DMS79 (cell line): ENCODE results near the gene TRIAP1.
"Not testable (repeated sequence)": the region's sequence is repeated elsewhere in the genome, so short reads cannot be mapped to it uniquely, and the experiment has no call there.

Experiments
- DNase-seq: peaks from one replicate; lab custom pipeline; 2025; lab: John Stamatoyannopoulos, UW

The TRIAP1 gene

DNA sequence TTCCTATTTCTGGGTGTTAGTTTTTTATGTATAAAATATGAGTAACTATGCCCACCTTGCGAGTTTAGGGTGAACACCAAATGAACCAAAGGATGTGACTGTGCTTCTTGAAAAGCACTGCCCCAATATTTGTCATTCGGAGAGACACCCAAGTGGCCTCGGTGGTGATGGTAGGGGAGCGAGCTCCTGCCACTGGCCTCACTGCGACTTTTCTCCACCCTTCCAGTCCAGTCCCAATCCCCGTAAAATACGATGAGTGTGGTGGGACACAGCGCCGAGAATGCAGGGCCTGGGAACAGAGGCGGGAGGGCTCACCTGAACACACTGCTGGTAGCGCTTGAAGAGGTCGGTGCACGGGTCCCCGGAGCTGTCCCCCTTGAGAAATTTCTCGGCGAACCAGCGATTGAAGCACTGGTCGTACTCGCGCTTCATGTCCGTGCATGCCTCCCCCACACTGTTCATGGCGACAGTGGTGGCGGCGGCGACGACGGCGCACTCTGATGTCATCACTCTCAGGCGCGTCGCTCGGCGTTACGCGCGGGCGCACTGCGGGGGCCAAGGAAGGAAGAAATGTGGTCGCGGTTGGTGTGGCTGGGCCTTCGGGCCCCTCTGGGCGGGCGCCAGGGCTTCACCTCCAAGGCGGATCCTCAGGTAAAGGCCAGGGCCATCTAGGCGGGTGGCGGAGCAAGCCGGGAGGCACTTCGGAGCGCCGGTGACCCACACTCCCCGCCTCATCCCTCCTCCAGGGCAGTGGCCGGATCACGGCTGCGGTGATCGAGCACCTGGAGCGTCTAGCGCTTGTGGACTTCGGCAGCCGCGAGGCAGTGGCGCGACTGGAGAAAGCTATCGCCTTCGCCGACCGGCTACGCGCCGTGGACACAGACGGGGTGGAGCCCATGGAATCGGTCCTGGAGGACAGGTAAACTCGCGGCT lies at the start of gene TRIAP1, which contains the start of gene GATC:
TRIAP1 (minus strand) TSS at position 474 of the 933 bp plus-strand sequence; CDS start at position 462, 12 bp downstream.
GATC (plus strand) TSS at position 534 of the 933 bp plus-strand sequence; CDS start at position 571, 37 bp downstream.
- peak; percentile 64 for DNase-seq

- no peak for DNase-seq
Measured at GRCh38 chr12:120495186-120495730, 49.1 kb upstream of the TRIAP1 start.

DNA sequence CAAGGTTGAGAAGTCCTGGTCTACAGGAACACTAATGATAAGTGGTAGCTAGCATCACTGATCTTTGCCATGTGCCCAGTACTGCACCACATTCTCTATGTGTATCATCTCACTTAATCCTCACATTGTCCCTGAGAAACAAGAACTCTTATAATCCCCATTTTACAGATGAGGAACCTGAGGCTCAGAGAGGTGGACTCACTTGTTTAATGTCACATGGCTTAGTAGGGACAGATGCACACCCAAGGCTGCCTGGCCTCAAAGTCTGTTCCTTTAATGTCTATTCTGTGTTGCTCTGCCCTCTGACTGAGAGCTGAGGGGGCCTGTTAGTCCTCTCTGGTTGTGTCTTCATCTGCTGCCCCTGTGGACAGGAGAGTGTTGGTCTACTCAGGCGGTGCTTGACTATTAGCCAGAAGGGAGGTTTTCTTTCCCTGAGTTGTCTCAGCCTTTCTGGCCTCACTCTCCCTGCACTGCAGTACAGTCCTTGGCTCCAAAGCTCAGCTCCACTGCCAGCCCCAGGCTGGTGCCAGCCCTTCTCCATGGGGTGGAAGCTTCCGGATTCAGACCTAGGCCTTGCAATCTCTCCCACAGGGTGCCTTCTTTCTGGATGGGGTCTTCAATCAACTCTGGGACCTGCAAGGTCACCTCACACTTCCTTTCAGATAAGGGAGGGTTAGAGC lies 44.8 kb upstream of the TRIAP1 start:
- no peak for DNase-seq

DNA sequence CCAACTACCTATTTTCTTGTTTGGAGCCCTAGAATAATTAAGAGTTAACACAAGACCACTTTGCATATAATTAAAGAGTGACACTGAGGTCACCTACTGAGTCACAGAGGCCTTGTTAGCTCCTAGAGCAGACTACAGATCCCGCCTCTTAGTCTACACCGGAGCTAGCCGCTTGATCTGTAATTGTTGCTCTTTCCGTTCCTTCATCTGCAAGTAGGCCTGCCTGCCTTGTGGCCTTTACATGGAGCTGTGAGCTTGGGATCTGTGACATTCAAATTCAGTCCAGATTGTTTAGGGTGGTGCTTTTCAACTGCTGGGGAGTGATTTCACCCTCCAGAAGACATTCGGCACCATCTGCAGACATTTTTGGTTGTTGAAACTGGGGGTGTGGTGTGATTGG lies 44.1 kb upstream of the TRIAP1 start:
- no peak for DNase-seq

DNA sequence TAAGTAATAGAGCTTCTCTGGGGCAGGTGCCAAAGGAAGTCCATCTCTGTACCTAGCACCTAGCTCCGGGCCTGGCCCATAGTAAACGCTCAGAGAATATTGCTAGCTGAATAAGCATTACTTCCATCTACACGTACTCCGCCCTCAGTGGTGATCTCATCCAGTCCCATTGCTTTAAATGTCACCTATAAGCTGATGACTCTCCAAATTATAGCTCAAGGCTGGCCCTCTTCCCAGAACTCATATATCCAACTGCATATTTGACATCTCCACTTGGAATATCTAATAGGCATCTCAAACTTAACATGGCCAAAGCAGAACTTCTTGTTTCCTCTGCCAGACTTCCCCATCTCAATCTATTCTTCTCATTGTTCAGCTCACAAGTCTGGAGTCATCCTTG lies 42.8 kb upstream of the TRIAP1 start:
- DNase-seq = no peak

GRCh38 chr12:120488057-120488640 lies 42.0 kb upstream of the TRIAP1 start:
- DNase-seq = no peak

- not testable (repeated sequence) for DNase-seq
Measured at GRCh38 chr12:120487552-120487951, 41.4 kb upstream of the TRIAP1 start.

GRCh38 chr12:120485961-120486881 lies 40.0 kb upstream of the TRIAP1 start:
- no peak for DNase-seq

DNA sequence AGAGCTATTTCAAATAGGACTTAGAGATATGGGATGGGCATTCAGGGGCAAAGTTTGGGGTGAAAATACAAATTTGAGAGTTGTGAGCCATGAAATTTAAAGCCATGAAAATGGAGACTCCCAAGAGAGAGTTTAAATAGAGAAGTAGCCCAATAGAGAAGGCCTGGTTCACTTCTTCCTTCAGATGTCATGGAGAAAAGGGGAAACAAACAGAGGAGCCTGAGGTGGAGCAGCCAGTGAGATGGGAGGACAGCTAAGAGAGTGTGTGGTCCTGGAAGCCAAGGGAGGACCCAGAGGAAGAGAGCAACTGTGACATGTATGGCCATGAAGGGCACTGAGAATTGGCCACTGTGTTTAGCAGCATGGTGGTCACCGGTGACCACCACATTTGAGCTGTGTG lies 37.4 kb upstream of the TRIAP1 start:
- DNase-seq = no peak

DNA sequence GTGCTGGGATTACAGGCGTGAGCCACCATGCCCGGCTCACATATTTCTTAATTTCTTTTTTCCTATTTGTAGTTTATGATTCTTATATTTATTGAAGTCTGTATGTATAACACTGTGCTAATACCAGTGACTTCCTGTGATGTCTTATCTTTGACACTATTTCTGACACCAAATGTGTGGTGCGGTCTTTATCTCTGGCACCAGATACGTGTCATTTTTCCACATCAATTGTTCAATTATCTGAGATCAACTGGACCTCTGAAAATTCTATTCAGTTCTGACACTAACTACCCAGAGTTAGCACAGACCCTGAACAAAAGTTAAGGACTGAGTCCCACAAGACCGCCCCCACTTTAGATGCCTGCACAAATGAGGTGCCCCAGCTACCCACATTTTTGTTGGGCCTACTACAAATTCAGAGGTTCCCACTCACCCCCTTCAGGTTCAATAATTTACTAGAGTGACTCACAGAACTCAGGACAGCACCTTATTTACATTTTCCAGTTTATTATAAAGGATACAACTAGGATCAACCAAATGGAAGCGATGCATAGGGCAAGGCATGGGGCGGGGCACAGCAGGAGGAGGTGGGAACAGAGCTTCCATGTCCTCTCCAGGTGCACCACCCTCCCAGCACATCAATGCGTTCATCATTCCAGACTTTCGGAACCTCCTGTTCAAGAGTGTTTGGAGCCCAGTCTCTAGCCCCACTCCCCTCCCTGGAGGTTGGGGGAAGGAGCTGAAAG lies 35.0 kb upstream of the TRIAP1 start:
- no peak for DNase-seq

- DNase-seq = no peak
Measured at GRCh38 chr12:120480211-120480610, 34.0 kb upstream of the TRIAP1 start.

- DNase-seq = no peak
Measured at GRCh38 chr12:120479458-120479857, 33.3 kb upstream of the TRIAP1 start.

- no peak for DNase-seq
Measured at GRCh38 chr12:120475643-120476042, 29.5 kb upstream of the TRIAP1 start.

DNA sequence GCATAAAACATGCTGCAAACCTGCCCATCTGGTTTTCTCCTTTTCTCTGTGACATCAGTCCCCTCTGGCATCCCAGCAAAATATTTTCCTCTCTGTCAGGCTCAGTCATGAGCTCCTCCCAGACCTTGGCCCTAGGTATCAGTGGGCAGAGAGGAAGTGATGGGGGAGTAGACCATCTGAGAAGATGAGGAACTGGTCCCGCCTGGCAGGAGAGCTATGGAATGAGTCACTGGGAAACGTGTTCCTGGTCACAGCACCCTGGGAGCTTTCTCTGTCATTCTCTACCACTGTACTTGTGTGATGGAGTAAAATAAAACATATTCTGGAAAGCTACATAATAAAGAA lies 28.4 kb upstream of the TRIAP1 start:
- DNase-seq = no peak

- peak; percentile 22 for DNase-seq
Measured at GRCh38 chr12:120473807-120474615, 27.8 kb upstream of the TRIAP1 start.

DNA sequence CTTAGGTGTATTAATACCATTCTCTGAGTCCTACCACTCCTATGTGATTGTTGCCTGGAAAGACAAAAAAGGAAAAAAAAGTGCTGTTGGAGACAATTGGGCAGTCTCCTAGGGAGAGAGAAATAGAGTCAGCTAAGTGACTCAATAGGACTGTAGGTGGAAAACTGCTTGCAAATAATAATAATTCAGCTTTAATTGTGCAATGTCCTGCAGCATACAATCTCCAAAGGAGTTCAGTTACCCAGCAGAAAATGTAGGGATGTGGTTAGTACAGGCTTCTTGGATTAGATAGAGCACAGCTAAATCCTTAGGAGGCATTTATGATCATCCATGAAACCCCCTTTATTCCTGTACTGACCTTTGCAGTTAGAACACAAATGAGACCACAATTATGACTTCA lies 26.3 kb upstream of the TRIAP1 start:
- no peak for DNase-seq

- DNase-seq = no peak
Measured at GRCh38 chr12:120470150-120470784, 24.1 kb upstream of the TRIAP1 start.

GRCh38 chr12:120469450-120470149 lies 23.4 kb upstream of the TRIAP1 start, which contains the start of gene SRSF9:
TSS of gene SRSF9 (minus strand) at chr12:120469748. CDS start at chr12:120469609, 139 bp downstream.
- DNase-seq = peak; percentile 86
